OCI-LY7 (cell line): ENCODE measurements around the gene GPN1. TPM values are rescaled to one million over a fixed set of nuclear protein-coding genes. Genes with fewer than 3 reads are reported as not detected.

ENCODE experiments used
- BruUV-seq: library from RNA; stranded (reverse); fragments of 400-500 nt; replicated peaks from 2 replicates; lab custom pipeline; 2021; lab: Mats Ljungman, UMichigan
- CTCF ChIA-PET: fragments of 300-600 bp; sonication (Branson Sonifier 250); formaldehyde crosslinking; loops from one replicate; lab custom pipeline; 2022; ENCODE audit warnings: antibody characterized with exemption; ENCODE audit not compliant: unreplicated experiment; lab: Charles Lee
- POLR2A ChIA-PET: fragments of 300-600 bp; sonication (Branson Sonifier 250); formaldehyde crosslinking; loops from one replicate; lab custom pipeline; 2022; ENCODE audit warnings: antibody characterized with exemption; lab: Charles Lee
- DNase-seq: peaks from one replicate; pipeline ENCODE4 v3.0.0-alpha.2; 2015; ENCODE audit warnings: low spot score
- H2AFZ ChIP-seq: fragments of 200-600 bp; sonication (generic), shearing (Covaris generic); 2 replicates; pipeline ENCODE4 v1.6.1; 2014; ENCODE audit warnings: mild to moderate bottlenecking, antibody characterized with exemption, low read length, moderate library complexity
- H3K27ac ChIP-seq: fragments of 200-600 bp; sonication (generic); 2 replicates; pipeline ENCODE4 v1.5.1; 2014; ENCODE audit warnings: mixed run types, low read depth, mild to moderate bottlenecking, moderate library complexity, low read length, inconsistent platforms; ENCODE audit not compliant: poor library complexity, severe bottlenecking
- H3K36me3 ChIP-seq: fragments of 200-600 bp; sonication (generic); 2 replicates; pipeline ENCODE4 v1.6.1; 2014; ENCODE audit warnings: mild to moderate bottlenecking, antibody characterized with exemption, low read length, moderate library complexity, mixed read lengths; ENCODE audit not compliant: insufficient read depth
- H3K4me1 ChIP-seq: fragments of 200-600 bp; sonication (generic); 2 replicates; pipeline ENCODE4 v1.5.1; 2014; ENCODE audit warnings: mild to moderate bottlenecking, low read length; ENCODE audit not compliant: insufficient read depth, poor library complexity, severe bottlenecking
- H3K4me2 ChIP-seq: fragments of 200-600 bp; sonication (generic); 2 replicates; pipeline ENCODE4 v1.6.1; 2014; ENCODE audit warnings: mild to moderate bottlenecking, low read length
- H3K4me3 ChIP-seq: fragments of 200-600 bp; sonication (generic); 2 replicates; pipeline ENCODE4 v1.5.1; 2014; ENCODE audit warnings: mild to moderate bottlenecking, low read depth, low read length; ENCODE audit not compliant: poor library complexity, severe bottlenecking
- H3K79me2 ChIP-seq: fragments of 200-600 bp; sonication (generic); 2 replicates; pipeline ENCODE4 v1.6.1; 2016; ENCODE audit warnings: low read depth, mild to moderate bottlenecking, low read length, moderate library complexity, mixed read lengths; ENCODE audit not compliant: insufficient read depth
- H3K9me2 ChIP-seq: fragments of 200-600 bp; sonication (generic); 2 replicates; pipeline ENCODE4 v1.6.1; 2016; ENCODE audit warnings: mild to moderate bottlenecking, low read length, mixed read lengths; ENCODE audit not compliant: insufficient read depth
- H3K9me3 ChIP-seq: fragments of 200-600 bp; sonication (generic); 2 replicates; pipeline ENCODE4 v1.6.1; 2014; ENCODE audit warnings: mild to moderate bottlenecking, mixed run types, low read length, mixed read lengths
- H4K20me1 ChIP-seq: fragments of 200-600 bp; sonication (generic); 2 replicates; pipeline ENCODE4 v1.6.1; 2014; ENCODE audit warnings: mild to moderate bottlenecking, antibody characterized with exemption, low read length, moderate library complexity, mixed read lengths; ENCODE audit not compliant: insufficient read depth
- CTCF ChIP-seq: fragments of 200-600 bp; sonication (generic); conservative IDR thresholded peaks from 2 replicates; pipeline ENCODE4 v1.5.1; 2014; ENCODE audit warnings: mild to moderate bottlenecking, antibody characterized with exemption, low read length, moderate library complexity, mixed read lengths
- EZH2phosphoT487 ChIP-seq: fragments of 200-600 bp; sonication (generic); IDR thresholded peaks from 2 replicates; pipeline ENCODE4 v1.6.1; 2018; ENCODE audit warnings: low read depth, borderline replicate concordance, mild to moderate bottlenecking, mixed run types, antibody characterized with exemption, low read length, moderate library complexity, mixed read lengths
- intact Hi-C: fragments of 100-400 bp; cut with micrococcal nuclease; formaldehyde crosslinking; loops from one replicate; pipeline ENCODE4 v1.10.0; 2022; ENCODE audit not compliant: unreplicated experiment
- total RNA-seq, 2 experiments: library from RNA; depleted of rRNA in 1 of 2; stranded (reverse); fragments of >200 nt in 1 of 2; shearing (Covaris generic) in 1 of 2; gene quantifications; 2 replicates each; pipeline ENCODE4 v1.2.3, GENCODE V29; 2014 to 2022

GPN1 gene
- total RNA-seq, 2 experiments from 2014 or later: 31.1 to 36.6 TPM

- no TSS peak for BruUV-seq
- H3K36me3 ChIP-seq: peaks cover 80% of the 10 kb centered on the region
- H3K4me1 ChIP-seq: no peaks in the 10 kb centered on the region
- no peak for DNase-seq
- no peaks in the 10 kb centered on the region for H3K9me2 ChIP-seq
- intact Hi-C loops: no loop called here
- H2AFZ ChIP-seq: no peak overlapping the region
- H3K27ac ChIP-seq: no peak overlapping the region
- H3K4me3 ChIP-seq: no peak overlapping the region
- ChIA-PET POLR2A (interaction anchor here (0.7 to 1.4 kb wide), 3 partner anchors 8 to 33 kb away, joined by 3 to 5 read pairs (median 4); no protein-coding TSS in a partner anchor), CTCF (no interaction called here)
- H3K9me3 ChIP-seq: no peaks in the 10 kb centered on the region
- H3K4me2 ChIP-seq: no peak overlapping the region
- TF ChIP-seq EZH2phosphoT487 (no peak), CTCF (no peak)
- no peaks in the 10 kb centered on the region for H3K79me2 ChIP-seq
- H4K20me1 ChIP-seq: no peaks in the 10 kb centered on the region
Observed at GRCh38 chr2:27640722-27641245, 11.9 kb downstream of the GPN1 start.

GRCh38 chr2:27645197-27645596 is 16.3 kb downstream of the GPN1 start:
- H3K79me2 ChIP-seq: no peaks in the 10 kb centered on the region
- TF ChIP-seq EZH2phosphoT487: no peak
- ChIA-PET CTCF (no interaction called here), POLR2A (interaction anchor here (0.6 kb wide), 1 partner anchor 64 kb away, joined by 4 read pairs; no protein-coding TSS in a partner anchor)
- peaks cover 84% of the 10 kb centered on the region for H3K36me3 ChIP-seq
- no peaks in the 10 kb centered on the region for H3K4me1 ChIP-seq
- BruUV-seq: no TSS peak
- H3K9me2 ChIP-seq: no peaks in the 10 kb centered on the region
- H3K4me2 ChIP-seq: no peak overlapping the region
- no peak overlapping the region for H3K4me3 ChIP-seq
- H3K9me3 ChIP-seq: no peaks in the 10 kb centered on the region
- H2AFZ ChIP-seq: no peak overlapping the region
- intact Hi-C loops: no loop called here
- no peak overlapping the region for H3K27ac ChIP-seq
- H4K20me1 ChIP-seq: no peaks in the 10 kb centered on the region
- DNase-seq: no peak

- Histone ChIP-seq H3K9me2 (no peaks in the 10 kb centered on the region), H4K20me1 (no peaks in the 10 kb centered on the region), H3K9me3 (no peaks in the 10 kb centered on the region), H2AFZ (no peak overlapping the region), H3K79me2 (no peaks in the 10 kb centered on the region), H3K4me1 (no peaks in the 10 kb centered on the region), H3K4me3 (no peak overlapping the region), H3K36me3 (peaks cover 84% of the 10 kb centered on the region), H3K4me2 (no peak overlapping the region), H3K27ac (no peak overlapping the region)
- ChIA-PET POLR2A (interaction anchor here (0.6 to 1.4 kb wide), 3 partner anchors 12 to 1054 kb away, joined by 3 to 4 read pairs (median 3); no protein-coding TSS in a partner anchor), CTCF (no interaction called here)
- no peak for TF ChIP-seq CTCF
- intact Hi-C loops: no loop called here
- no peak for DNase-seq
- BruUV-seq: no TSS peak
Observed at GRCh38 chr2:27647289-27647688, 18.4 kb downstream of the GPN1 start.
